HEK293 (cell line): Measurements from ENCODE around the gene SMARCA1.

Experiments
- CTCF ChIA-PET: fragments of 350-600 bp; formaldehyde crosslinking; extraction: SDS; loops from one replicate; lab custom pipeline; 2021; ENCODE audit warnings: antibody characterized with exemption; lab: Yijun Ruan, JAX
- POLR2A ChIA-PET: fragments of 300-600 bp; formaldehyde crosslinking; extraction: SDS; loops from one replicate; lab custom pipeline; 2020; ENCODE audit warnings: antibody characterized with exemption, inconsistent platforms; lab: Yijun Ruan, JAX
- H3K27ac ChIP-seq: fragments of 200-500 bp; sonication (Bioruptor generic); 2 replicates; pipeline ENCODE4 v1.5.1; 2014; ENCODE audit warnings: low read depth, low read length, control low read depth, inconsistent platforms; ENCODE audit errors: extremely low read depth
- H3K36me3 ChIP-seq, 2 experiments: fragments of 200-500 bp in 1 of 2; sonication (Bioruptor generic) in 1 of 2; 1 replicate in 1 of 2; 2 replicates in 1 of 2; pipeline ENCODE4 v1.5.1; 2014 to 2017; ENCODE audit warnings: inconsistent platforms in 2 of 2, low read length in 2 of 2; ENCODE audit not compliant: control insufficient read depth in 2 of 2, insufficient read depth in 1 of 2
- H3K4me1 ChIP-seq: fragments of 200-500 bp; sonication (Bioruptor generic); 2 replicates; pipeline ENCODE4 v1.5.1; 2014; ENCODE audit warnings: mild to moderate bottlenecking, low read length, inconsistent platforms; ENCODE audit not compliant: control insufficient read depth, insufficient read depth
- H3K4me3 ChIP-seq: 2 replicates; pipeline ENCODE4 v1.5.1; 2011; ENCODE audit warnings: low read depth, mild to moderate bottlenecking, control low read depth, low read length, moderate library complexity
- H3K9me3 ChIP-seq: fragments of 200-500 bp; sonication (Bioruptor generic); 2 replicates; pipeline ENCODE4 v1.5.1; 2014; ENCODE audit warnings: low read depth, low read length, inconsistent platforms; ENCODE audit not compliant: control insufficient read depth, insufficient read depth
- BCL11B ChIP-seq: fragments of 450-650 bp; formaldehyde crosslinking; IDR thresholded peaks from 2 replicates; pipeline ENCODE4 v1.5.1; 2016; ENCODE audit warnings: low read depth, missing biosample characterization, missing genetic modification characterization
- HOXD13 ChIP-seq: sonication (generic); formaldehyde crosslinking; IDR thresholded peaks from 2 replicates; pipeline ENCODE4 v1.8.0; 2022; ENCODE audit warnings: missing genetic modification reagents, borderline replicate concordance
- KLF7 ChIP-seq: fragments of 450-650 bp; formaldehyde crosslinking; IDR thresholded peaks from 2 replicates; pipeline ENCODE4 v1.5.1; 2016; ENCODE audit warnings: missing biosample characterization, missing genetic modification characterization, borderline replicate concordance
- PRDM1 ChIP-seq: fragments of 450-650 bp; formaldehyde crosslinking; IDR thresholded peaks from 2 replicates; pipeline ENCODE4; 2016; ENCODE audit warnings: missing biosample characterization, missing genetic modification characterization
- YY2 ChIP-seq: fragments of 450-650 bp; formaldehyde crosslinking; IDR thresholded peaks from 2 replicates; pipeline ENCODE4 v1.5.1; 2016; ENCODE audit warnings: missing biosample characterization, missing genetic modification characterization
- ZBTB1 ChIP-seq: fragments of 450-650 bp; formaldehyde crosslinking; IDR thresholded peaks from 2 replicates; pipeline ENCODE4 v1.5.1; 2016; ENCODE audit warnings: missing biosample characterization, missing genetic modification characterization
- ZFP69B ChIP-seq: fragments of 450-650 bp; formaldehyde crosslinking; IDR thresholded peaks from 2 replicates; pipeline ENCODE4 v1.5.1; 2016; ENCODE audit warnings: missing biosample characterization, missing genetic modification characterization
- ZNF175 ChIP-seq: fragments of 450-650 bp; formaldehyde crosslinking; IDR thresholded peaks from 2 replicates; pipeline ENCODE4 v1.5.1; 2016; ENCODE audit warnings: missing biosample characterization, missing genetic modification characterization
- ZNF214 ChIP-seq: fragments of 450-650 bp; formaldehyde crosslinking; IDR thresholded peaks from 2 replicates; pipeline ENCODE4 v1.5.1; 2017; ENCODE audit warnings: missing biosample characterization, mild to moderate bottlenecking, missing genetic modification characterization, borderline replicate concordance
- ZNF335 ChIP-seq: fragments of 450-650 bp; formaldehyde crosslinking; conservative IDR thresholded peaks from 2 replicates; pipeline ENCODE4 v1.5.1; 2016; ENCODE audit warnings: missing biosample characterization, missing genetic modification characterization
- ZNF354C ChIP-seq: fragments of 450-650 bp; formaldehyde crosslinking; IDR thresholded peaks from 2 replicates; pipeline ENCODE4 v1.5.1; 2016; ENCODE audit warnings: missing biosample characterization, missing genetic modification characterization, low read depth, borderline replicate concordance
- ZNF366 ChIP-seq: fragments of 450-650 bp; formaldehyde crosslinking; conservative IDR thresholded peaks from 2 replicates; pipeline ENCODE4 v1.5.1; 2016; ENCODE audit warnings: missing biosample characterization, missing genetic modification characterization
- ZNF416 ChIP-seq: fragments of 450-650 bp; formaldehyde crosslinking; IDR thresholded peaks from 2 replicates; pipeline ENCODE4 v1.5.1; 2016; ENCODE audit warnings: missing biosample characterization, missing genetic modification characterization
- ZNF48 ChIP-seq: fragments of 450-650 bp; formaldehyde crosslinking; IDR thresholded peaks from 2 replicates; pipeline ENCODE4 v1.5.1; 2016; ENCODE audit warnings: missing biosample characterization, missing genetic modification characterization
- ZNF529 ChIP-seq: fragments of 450-650 bp; formaldehyde crosslinking; IDR thresholded peaks from 2 replicates; pipeline ENCODE4 v1.5.1; 2017; ENCODE audit warnings: missing genetic modification characterization, missing biosample characterization; ENCODE audit not compliant: insufficient replicate concordance
- ZNF600 ChIP-seq: fragments of 450-650 bp; formaldehyde crosslinking; IDR thresholded peaks from 2 replicates; pipeline ENCODE4 v1.5.1; 2016; ENCODE audit warnings: missing biosample characterization, missing genetic modification characterization
- ZNF626 ChIP-seq: fragments of 450-650 bp; sonication (Bioruptor Pico); formaldehyde crosslinking; IDR thresholded peaks from 2 replicates; pipeline ENCODE4 v1.5.1; 2018; ENCODE audit warnings: missing biosample characterization, missing genetic modification characterization, inconsistent platforms
- ZSCAN16 ChIP-seq: fragments of 450-650 bp; formaldehyde crosslinking; IDR thresholded peaks from 2 replicates; pipeline ENCODE4 v1.5.1; 2016; ENCODE audit warnings: missing biosample characterization, missing genetic modification characterization
- TF ChIP-seq, protein P1 (sequence below): IDR thresholded peaks from 2 replicates; pipeline ENCODE4 v1.6.1; 2011; ENCODE audit warnings: mild to moderate bottlenecking, low read depth, low read length, borderline replicate concordance
- TF ChIP-seq, protein P2 (sequence below): fragments of 450-650 bp; formaldehyde crosslinking; IDR thresholded peaks from 2 replicates; pipeline ENCODE4 v1.5.1; 2017; ENCODE audit warnings: missing biosample characterization, mild to moderate bottlenecking, missing genetic modification characterization, moderate library complexity
- TF ChIP-seq, protein P3 (sequence below): fragments of 450-650 bp; formaldehyde crosslinking; IDR thresholded peaks from 2 replicates; pipeline ENCODE4 v1.5.1; 2016; ENCODE audit warnings: missing biosample characterization, missing genetic modification characterization, borderline replicate concordance

SMARCA1 gene

DNA sequence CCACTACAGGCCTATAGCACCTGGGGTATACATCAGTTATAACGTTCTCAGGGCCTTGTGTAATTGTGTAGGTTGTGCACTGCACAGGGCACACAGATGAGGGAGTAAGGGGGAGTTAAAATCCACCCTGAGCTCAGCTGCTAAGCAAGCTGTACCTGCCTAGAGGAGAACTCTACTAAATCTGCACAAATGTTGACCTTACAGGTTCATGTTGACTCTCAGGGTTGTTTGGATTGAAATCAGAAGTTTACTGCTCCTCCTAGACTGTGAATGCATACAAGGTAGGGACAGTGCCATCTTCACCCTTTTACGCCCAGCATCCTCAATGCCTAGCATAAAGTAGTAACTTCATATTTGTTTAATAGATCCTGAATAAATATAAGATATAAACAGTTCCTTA lies 89.8 kb downstream of the SMARCA1 start:
- no peak overlapping the region for H3K27ac ChIP-seq
- no peak overlapping the region for H3K4me3 ChIP-seq
- H3K4me1 ChIP-seq: no peaks in the 10 kb centered on the region
- H3K9me3 ChIP-seq: no peaks in the 10 kb centered on the region
- no peak for TF ChIP-seq KLF7 (tag by site-specific recombination)
- TF ChIP-seq ZNF48 (tag by site-specific recombination): no peak
- TF ChIP-seq PRDM1 (tag by site-specific recombination): no peak
- TF ChIP-seq HOXD13 (CRISPR knock-in tag): no peak
- TF ChIP-seq ZBTB1: no peak
- TF ChIP-seq, protein P1, sequence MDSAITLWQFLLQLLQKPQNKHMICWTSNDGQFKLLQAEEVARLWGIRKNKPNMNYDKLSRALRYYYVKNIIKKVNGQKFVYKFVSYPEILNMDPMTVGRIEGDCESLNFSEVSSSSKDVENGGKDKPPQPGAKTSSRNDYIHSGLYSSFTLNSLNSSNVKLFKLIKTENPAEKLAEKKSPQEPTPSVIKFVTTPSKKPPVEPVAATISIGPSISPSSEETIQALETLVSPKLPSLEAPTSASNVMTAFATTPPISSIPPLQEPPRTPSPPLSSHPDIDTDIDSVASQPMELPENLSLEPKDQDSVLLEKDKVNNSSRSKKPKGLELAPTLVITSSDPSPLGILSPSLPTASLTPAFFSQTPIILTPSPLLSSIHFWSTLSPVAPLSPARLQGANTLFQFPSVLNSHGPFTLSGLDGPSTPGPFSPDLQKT: no peak
- no peak for TF ChIP-seq ZNF366 (tag by site-specific recombination)
- TF ChIP-seq ZNF600: no peak
- no peak for TF ChIP-seq ZNF626 (tag by site-specific recombination)
- ChIA-PET POLR2A (no interaction called here), CTCF (no interaction called here)
- H3K36me3 ChIP-seq: no peaks in the 10 kb centered on the region

DNA sequence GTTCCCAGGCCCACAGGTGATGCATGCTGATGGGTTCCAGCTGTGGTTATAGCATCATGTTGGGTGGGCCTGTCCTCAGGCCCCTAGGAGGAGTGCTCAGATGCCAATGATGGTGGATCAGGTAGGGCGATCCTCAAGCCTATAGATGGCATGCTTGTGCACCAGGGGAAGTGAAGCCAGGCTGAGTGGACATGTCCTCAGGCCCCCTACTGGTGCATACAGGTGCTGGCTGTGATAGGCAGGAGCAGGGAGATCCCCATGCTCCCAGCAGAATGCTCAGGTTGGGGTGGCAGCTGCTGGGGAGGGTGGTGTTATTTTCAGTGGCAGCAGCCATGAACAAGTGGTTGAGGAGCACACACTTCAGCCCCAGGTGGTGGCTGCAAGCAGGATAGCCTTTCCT lies 96.0 kb downstream of the SMARCA1 start:
- Histone ChIP-seq H3K36me3 (no peaks in the 10 kb centered on the region), H3K4me3 (no peak overlapping the region), H3K27ac (no peak overlapping the region), H3K4me1 (no peaks in the 10 kb centered on the region), H3K9me3 (no peaks in the 10 kb centered on the region; the same call in 1 of the 2 replicates)
- CTCF ChIA-PET: no interaction called here
- POLR2A ChIA-PET: no interaction called here
- TF ChIP-seq ZNF214 (tag by site-specific recombination) (no peak), ZSCAN16 (tag by site-specific recombination) (no peak), ZNF175 (tag by site-specific recombination) (no peak), ZNF529 (tag by site-specific recombination) (no peak), ZNF416 (tag by site-specific recombination) (no peak), BCL11B (tag by site-specific recombination) (no peak), YY2 (no peak), ZNF335 (tag by site-specific recombination) (no peak), ZFP69B (tag by site-specific recombination) (no peak), ZNF354C (tag by site-specific recombination) (no peak)
- TF ChIP-seq, protein P2, sequence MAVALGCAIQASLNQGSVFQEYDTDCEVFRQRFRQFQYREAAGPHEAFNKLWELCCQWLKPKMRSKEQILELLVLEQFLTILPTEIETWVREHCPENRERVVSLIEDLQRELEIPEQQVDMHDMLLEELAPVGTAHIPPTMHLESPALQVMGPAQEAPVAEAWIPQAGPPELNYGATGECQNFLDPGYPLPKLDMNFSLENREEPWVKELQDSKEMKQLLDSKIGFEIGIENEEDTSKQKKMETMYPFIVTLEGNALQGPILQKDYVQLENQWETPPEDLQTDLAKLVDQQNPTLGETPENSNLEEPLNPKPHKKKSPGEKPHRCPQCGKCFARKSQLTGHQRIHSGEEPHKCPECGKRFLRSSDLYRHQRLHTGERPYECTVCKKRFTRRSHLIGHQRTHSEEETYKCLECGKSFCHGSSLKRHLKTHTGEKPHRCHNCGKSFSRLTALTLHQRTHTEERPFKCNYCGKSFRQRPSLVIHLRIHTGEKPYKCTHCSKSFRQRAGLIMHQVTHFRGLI (tag by site-specific recombination): no peak
- TF ChIP-seq, protein P3, sequence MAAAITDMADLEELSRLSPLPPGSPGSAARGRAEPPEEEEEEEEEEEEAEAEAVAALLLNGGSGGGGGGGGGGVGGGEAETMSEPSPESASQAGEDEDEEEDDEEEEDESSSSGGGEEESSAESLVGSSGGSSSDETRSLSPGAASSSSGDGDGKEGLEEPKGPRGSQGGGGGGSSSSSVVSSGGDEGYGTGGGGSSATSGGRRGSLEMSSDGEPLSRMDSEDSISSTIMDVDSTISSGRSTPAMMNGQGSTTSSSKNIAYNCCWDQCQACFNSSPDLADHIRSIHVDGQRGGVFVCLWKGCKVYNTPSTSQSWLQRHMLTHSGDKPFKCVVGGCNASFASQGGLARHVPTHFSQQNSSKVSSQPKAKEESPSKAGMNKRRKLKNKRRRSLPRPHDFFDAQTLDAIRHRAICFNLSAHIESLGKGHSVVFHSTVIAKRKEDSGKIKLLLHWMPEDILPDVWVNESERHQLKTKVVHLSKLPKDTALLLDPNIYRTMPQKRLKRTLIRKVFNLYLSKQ (tag by site-specific recombination): no peak
- TF ChIP-seq, all 188 proteins: peak for 0
